Sigmoid colon (tissue), 4 donors: ENCODE data around the gene WSB2.

Experiments
- EP300 ChIP-seq, 4 donors: sonication (generic); formaldehyde crosslinking; IDR thresholded peaks; one replicate each; pipeline ENCODE4 v1.6.1; 2017; ENCODE audit warnings: antibody characterized with exemption in 4 of 4
- POLR2A ChIP-seq, 2 donors: fragments of 450-650 bp; IDR thresholded peaks; one replicate each; pipeline ENCODE4 v1.6.1; 2016; ENCODE audit warnings: antibody characterized with exemption in 2 of 2, mild to moderate bottlenecking in 2 of 2, moderate library complexity in 2 of 2

- TF ChIP-seq POLR2A (IDR thresholded peaks at IDR 0.05) (no peak), EP300 (IDR thresholded peaks at IDR 0.05) (no peak)
Measured at GRCh38 chr12:118089782-118090181, 28.8 kb upstream of the WSB2 start.
